ENCODE measurements around the gene HOXA3.
A peak's percentile ranks its signal among the peaks of the same experiment; 100 is the strongest.

- TF ChIP-seq CTCF (optimal IDR thresholded peaks at IDR 0.05 in 1 of 3, IDR thresholded peaks at IDR 0.05 in 1 of 3, conservative IDR thresholded peaks at IDR 0.05 in 1 of 3; ENCODE audit: extremely low read depth in 1 of 3, insufficient read depth in 2 of 3, low read length in 3 of 3) (peak in 2 of 3 experiments; percentile 33 to 40), EZH2 (IDR thresholded peaks at IDR 0.05; ENCODE audit: low read length) (no peak)
Measured at GRCh38 chr7:27164367-27165088, 12.1 kb upstream of the HOXA3 start.

Measured in keratinocyte (primary cell).